HS-5 (cell line): ENCODE results near the gene RHOT1.

Experiments used
- DNase-seq: peaks from one replicate; pipeline ENCODE4 v3.0.0-alpha.2; 2012; ENCODE audit warnings: low read depth

RHOT1 gene

DNA sequence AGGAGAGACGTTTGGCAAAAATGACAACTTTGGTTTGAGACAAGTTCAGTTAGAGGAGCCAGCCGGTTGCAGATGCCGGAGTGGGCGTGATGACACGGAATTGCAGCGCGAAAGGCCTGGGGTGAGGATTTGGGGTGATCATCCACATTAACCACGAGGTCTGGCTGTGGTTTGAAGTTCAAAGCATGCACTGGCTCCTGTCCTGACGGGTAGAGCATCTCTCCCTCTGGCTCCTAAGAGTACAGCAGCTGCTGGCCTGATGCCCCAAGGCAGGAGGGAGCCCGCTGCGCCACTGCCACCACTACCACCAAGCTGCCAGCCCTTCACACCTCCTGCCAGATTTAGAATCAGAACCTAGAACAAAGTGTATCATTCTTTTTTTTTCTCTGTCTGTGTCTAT, 127.1 kb downstream of the RHOT1 start:
- no peak for DNase-seq

DNA sequence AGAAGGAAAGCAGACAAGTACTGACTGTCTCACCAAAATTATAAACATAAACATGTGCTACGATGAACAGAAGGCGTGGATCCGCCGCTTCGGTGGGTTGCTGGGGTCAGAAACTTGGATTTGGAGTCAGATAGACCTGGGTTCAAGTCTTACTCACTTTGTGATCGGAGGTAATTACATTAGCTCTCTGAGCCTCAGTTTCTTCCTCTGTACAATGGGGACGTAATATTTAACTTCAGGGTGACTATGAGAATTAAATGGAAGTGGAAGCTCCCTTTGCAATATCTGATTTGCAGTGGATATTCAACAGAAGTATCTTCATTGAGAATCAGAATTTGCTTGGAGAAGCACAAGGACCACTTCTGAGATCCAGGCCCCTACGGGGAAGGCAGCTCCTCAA, 129.5 kb downstream of the RHOT1 start:
- DNase-seq = no peak

DNA sequence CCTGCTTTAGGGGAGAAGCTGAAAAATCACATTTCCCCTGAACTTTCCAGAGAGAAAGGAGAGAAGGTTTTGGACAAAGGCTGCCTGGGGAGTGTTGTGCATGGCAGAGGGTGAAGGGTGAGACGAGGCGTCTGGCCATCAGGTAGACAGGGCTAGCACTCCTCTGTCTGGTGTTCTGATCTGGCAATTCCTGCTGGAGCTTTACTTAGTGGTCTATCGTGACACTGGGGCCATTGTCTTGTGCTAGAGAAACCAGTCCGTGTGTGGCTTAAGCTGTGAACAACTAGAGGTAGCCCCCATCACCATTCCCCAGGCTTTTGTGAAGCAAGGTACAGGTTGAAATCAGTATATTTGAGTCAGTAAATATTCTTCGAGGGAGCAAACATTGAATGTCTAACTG, 131.8 kb downstream of the RHOT1 start:
- no peak for DNase-seq

DNA sequence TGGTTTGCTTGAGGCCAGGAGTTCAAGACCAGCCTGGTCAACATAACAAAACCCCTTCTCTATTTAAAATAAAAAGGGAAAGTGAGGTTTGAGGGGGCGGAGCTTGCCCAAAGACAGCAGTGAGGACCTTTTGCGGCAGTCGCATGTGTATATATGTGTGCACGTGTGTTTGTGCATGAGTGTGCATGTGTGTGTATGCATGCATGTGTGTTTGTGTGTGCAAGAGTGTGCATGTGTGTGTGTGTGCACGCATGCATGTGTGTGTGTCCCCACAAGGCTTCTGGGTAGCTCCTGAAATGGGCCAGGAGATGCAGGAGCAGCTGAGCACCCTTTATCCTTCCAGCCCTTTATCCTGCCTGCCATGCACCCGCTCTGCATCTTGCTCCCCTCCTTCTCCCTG, 132.3 kb downstream of the RHOT1 start:
- DNase-seq = no peak
